ENCODE data around the gene RPS19BP1. TPM values are rescaled to one million over a fixed set of nuclear protein-coding genes. Genes with fewer than 3 reads are reported as not detected.

RPS19BP1 gene
- total and polyA plus RNA-seq, 2 donors (not counting 1 experiment from before 2014, with no cell fraction given), result 60.3 to 74.8 TPM

GRCh38 chr22:39486951-39487825, 45.4 kb downstream of the RPS19BP1 start:
- no peak overlapping the region for H3K27ac Mint-ChIP-seq
- no peak overlapping the region for H3K4me2 ChIP-seq (replicated peaks; ENCODE audit: low read depth, low read length, poor library complexity, severe bottlenecking)

More at GRCh38 chr22:39486951-39487825, 45.4 kb downstream of the RPS19BP1 start:
- peaks cover 4 to 14% of the 10 kb centered on the region in 2 donors for H3K4me1 ChIP-seq (ENCODE audit: control insufficient read depth in 2 of 2, insufficient read depth in 2 of 2, low read length in 2 of 2)
- TF ChIP-seq EZH2 (IDR thresholded peaks at IDR 0.05; ENCODE audit: borderline replicate concordance, insufficient read depth, low read depth, low read length, poor library complexity, severe bottlenecking) (no peak), CTCF (IDR thresholded peaks at IDR 0.05) (no peak)
- no peak overlapping the region for H2AFZ ChIP-seq (ENCODE audit: insufficient read depth, low read depth, low read length, poor library complexity, severe bottlenecking)
- ChIA-PET POLR2A (interaction anchor here (0.6 kb wide), 1 partner anchor 1104 kb away, joined by 5 read pairs; no protein-coding TSS in a partner anchor), CTCF (no interaction called here)
- 96% methylated on average over 43 of the region's 45 CpGs for WGBS (ENCODE audit: insufficient coverage)
- intact Hi-C loops (cut with micrococcal nuclease), result no loop called here
- H3K27me3 ChIP-seq (replicated peaks in 1 of 4; ENCODE audit: control extremely low read depth in 1 of 4, control insufficient read depth in 3 of 4, insufficient read depth in 4 of 4, low read length in 3 of 4), result no peaks in the 10 kb centered on the region
- H3K4me3 ChIP-seq (ENCODE audit: control extremely low read depth in 1 of 5, extremely low read depth in 1 of 5, insufficient read depth in 1 of 5, low read depth in 2 of 5, low read length in 4 of 5), result no peak overlapping the region
- Mint-ChIP-seq H3K27me3 (no peaks in the 10 kb centered on the region), H3K4me1 (peaks cover 16% of the 10 kb centered on the region), H3K9me3 (ENCODE audit: insufficient read depth) (no peaks in the 10 kb centered on the region), H3K4me3 (no peak overlapping the region)
- no peak overlapping the region for H3K9ac ChIP-seq (ENCODE audit: low read length)
- DNase-seq (no peak), ATAC-seq (ENCODE audit: low read depth) (no peak)
- no peaks in the 10 kb centered on the region for H3K79me2 ChIP-seq (ENCODE audit: control insufficient read depth, insufficient read depth, low read length)
- H3K9me3 ChIP-seq (ENCODE audit: control extremely low read depth in 1 of 3, control insufficient read depth in 2 of 3, insufficient read depth in 1 of 3, low read length in 2 of 3), result no peaks in the 10 kb centered on the region
- H4K20me1 ChIP-seq (ENCODE audit: control insufficient read depth, insufficient read depth, low read length, poor library complexity, severe bottlenecking), result no peaks in the 10 kb centered on the region
- peaks cover 0 to 3% of the 10 kb centered on the region in 2 experiments for H3K36me3 ChIP-seq (replicated peaks in 1 of 2; ENCODE audit: control extremely low read depth in 1 of 2, control insufficient read depth in 1 of 2, extremely low read depth in 1 of 2, insufficient read depth in 2 of 2, low read length in 1 of 2)
- no peak overlapping the region for H3K27ac ChIP-seq (ENCODE audit: low read length in 2 of 2)

Measured in B cell (primary cell).